ENCODE data around the gene EIF4E1B. TPM values are rescaled to one million over a fixed set of nuclear protein-coding genes. Genes with fewer than 3 reads are reported as not detected.

Gene EIF4E1B
- total RNA-seq, 8 experiments from 2014 or later, result 0.31 to 1.3 (median 0.56) TPM

GRCh38 chr5:176624142-176624541, 6.3 kb upstream of the EIF4E1B start:
- 0 to 79% (median 55%) methylated on average over 1 to 3 of the region's 4 CpGs; no CpG with 5 or more reads in 6 of the 10 experiments for WGBS, 10 experiments
- ATAC-seq (replicated peaks in 6 of 8), result no peak
- Histone ChIP-seq H3K4me3 (no peak overlapping the region), H3K27ac (no peak overlapping the region), H3K4me1 (replicated peaks in 1 of 2) (peaks cover 9 to 11% of the 10 kb centered on the region in 2 donors)
- in situ Hi-C loops (cut with MboI; ENCODE audit: low pct_unique_long_range_greater_than_20kb in 2 of 9, low sequenced_read_pairs in 9 of 9, unreplicated experiment in 9 of 9), result no loop called here

GRCh38 chr5:176624938-176625337, 5.5 kb upstream of the EIF4E1B start:
- 17 to 94% (median 34%) methylated on average over 1 to 7 of the region's 9 CpGs; no CpG with 5 or more reads in 1 of the 10 experiments for WGBS, 10 experiments
- Histone ChIP-seq H3K27ac (no peak overlapping the region), H3K4me1 (replicated peaks in 1 of 2) (peaks cover 11 to 17% of the 10 kb centered on the region in 2 donors), H3K4me3 (no peak overlapping the region)
- in situ Hi-C loops (cut with MboI; ENCODE audit: low pct_unique_long_range_greater_than_20kb in 2 of 9, low sequenced_read_pairs in 9 of 9, unreplicated experiment in 9 of 9), result loop anchor here in 1 of 9 experiments (25.0 kb wide), 1 partner anchor 888 kb away; no protein-coding TSS in a partner anchor
- peak in 6 of 8 experiments; percentile 7 to 61 (median 30) for ATAC-seq (replicated peaks in 6 of 8)

- Histone ChIP-seq H3K27ac (no peak overlapping the region), H3K4me3 (no peak overlapping the region), H3K4me1 (replicated peaks in 1 of 2) (peaks cover 10 to 11% of the 10 kb centered on the region in 2 donors)
- WGBS, 10 experiments, result 57 to 80% methylated on average over 1 of the region's 2 CpGs; no CpG with 5 or more reads in 8 of the 10 experiments
- in situ Hi-C loops (cut with MboI; ENCODE audit: low pct_unique_long_range_greater_than_20kb in 2 of 9, low sequenced_read_pairs in 9 of 9, unreplicated experiment in 9 of 9), result loop anchor here in 1 of 9 experiments (25.0 kb wide), 1 partner anchor 888 kb away; no protein-coding TSS in a partner anchor
- ATAC-seq (replicated peaks in 6 of 8), result no peak
Measured at GRCh38 chr5:176625512-176625911, 5.0 kb upstream of the EIF4E1B start.

GRCh38 chr5:176625966-176626875, 4.3 kb upstream of the EIF4E1B start:
- peak in 5 of 8 experiments; percentile 9 to 38 (median 28) for ATAC-seq (replicated peaks in 6 of 8)
- no peak overlapping the region for H3K4me3 ChIP-seq
- H3K27ac ChIP-seq, result no peak overlapping the region
- 20 to 58% (median 36%) methylated on average over 1 to 9 of the region's 25 CpGs; no CpG with 5 or more reads in 2 of the 10 experiments for WGBS, 10 experiments
- peaks cover 11 to 13% of the 10 kb centered on the region in 2 donors for H3K4me1 ChIP-seq (replicated peaks in 1 of 2)
- in situ Hi-C loops (cut with MboI; ENCODE audit: low pct_unique_long_range_greater_than_20kb in 2 of 9, low sequenced_read_pairs in 9 of 9, unreplicated experiment in 9 of 9), result loop anchor here in 1 of 9 experiments (25.0 kb wide), 1 partner anchor 889 kb away; no protein-coding TSS in a partner anchor

- no peak for ATAC-seq (replicated peaks in 6 of 8)
- in situ Hi-C loops (cut with MboI; ENCODE audit: low pct_unique_long_range_greater_than_20kb in 2 of 9, low sequenced_read_pairs in 9 of 9, unreplicated experiment in 9 of 9), result loop anchor here in 1 of 9 experiments (25.0 kb wide), 1 partner anchor 890 kb away; no protein-coding TSS in a partner anchor
- no CpG with 5 or more reads among the region's 7 CpGs for WGBS, 10 experiments
- Histone ChIP-seq H3K4me1 (replicated peaks in 1 of 2) (peaks cover 11 to 13% of the 10 kb centered on the region in 2 donors), H3K4me3 (no peak overlapping the region), H3K27ac (no peak overlapping the region)
Measured at GRCh38 chr5:176626876-176627236, 3.6 kb upstream of the EIF4E1B start.

- peaks cover 11 to 13% of the 10 kb centered on the region in 2 donors for H3K4me1 ChIP-seq (replicated peaks in 1 of 2)
- no peak overlapping the region for H3K4me3 ChIP-seq
- in situ Hi-C loops (cut with MboI; ENCODE audit: low pct_unique_long_range_greater_than_20kb in 2 of 9, low sequenced_read_pairs in 9 of 9, unreplicated experiment in 9 of 9), result loop anchor here in 1 of 9 experiments (25.0 kb wide), 1 partner anchor 890 kb away; no protein-coding TSS in a partner anchor
- 33 to 100% (median 67%) methylated on average over 1 to 3 of the region's 5 CpGs; no CpG with 5 or more reads in 7 of the 10 experiments for WGBS, 10 experiments
- no peak overlapping the region for H3K27ac ChIP-seq
- no peak for ATAC-seq (replicated peaks in 6 of 8)
Measured at GRCh38 chr5:176627582-176627981, 2.9 kb upstream of the EIF4E1B start.

- no peak overlapping the region for H3K4me3 ChIP-seq
- in situ Hi-C loops (cut with MboI; ENCODE audit: low pct_unique_long_range_greater_than_20kb in 2 of 9, low sequenced_read_pairs in 9 of 9, unreplicated experiment in 9 of 9), result loop anchor here in 1 of 9 experiments (25.0 kb wide), 1 partner anchor 891 kb away; no protein-coding TSS in a partner anchor
- ATAC-seq (replicated peaks in 6 of 8), result no peak
- 43 to 88% (median 68%) methylated on average over 1 to 10 of the region's 13 CpGs; no CpG with 5 or more reads in 1 of the 10 experiments for WGBS, 10 experiments
- H3K27ac ChIP-seq, result no peak overlapping the region
- H3K4me1 ChIP-seq (replicated peaks in 1 of 2), result peaks cover 11 to 13% of the 10 kb centered on the region in 2 donors
Measured at GRCh38 chr5:176628406-176629228, 1.9 kb upstream of the EIF4E1B start.

- Histone ChIP-seq H3K4me1 (replicated peaks in 1 of 2) (peaks cover 11 to 13% of the 10 kb centered on the region in 2 donors), H3K27ac (no peak overlapping the region), H3K4me3 (peak overlapping the region; percentile 36 to 54 (median 47))
- 12% methylated on average over 5 of the region's 34 CpGs; no CpG with 5 or more reads in 9 of the 10 experiments for WGBS, 10 experiments
- in situ Hi-C loops (cut with MboI; ENCODE audit: low pct_unique_long_range_greater_than_20kb in 2 of 9, low sequenced_read_pairs in 9 of 9, unreplicated experiment in 9 of 9), result loop anchor here in 1 of 9 experiments (25.0 kb wide), 1 partner anchor 892 kb away; no protein-coding TSS in a partner anchor
- ATAC-seq (replicated peaks in 6 of 8), result no peak
Measured at GRCh38 chr5:176629317-176629852, 1.1 kb upstream of the EIF4E1B start.

GRCh38 chr5:176630681-176631222, 277 bp downstream of the EIF4E1B start:
- H3K4me1 ChIP-seq (replicated peaks in 1 of 2), result peaks cover 11 to 13% of the 10 kb centered on the region in 2 donors
- no peak overlapping the region for H3K27ac ChIP-seq
- peak in 5 of 8 experiments; percentile 10 to 36 (median 16) for ATAC-seq (replicated peaks in 6 of 8)
- in situ Hi-C loops (cut with MboI; ENCODE audit: low pct_unique_long_range_greater_than_20kb in 2 of 9, low sequenced_read_pairs in 9 of 9, unreplicated experiment in 9 of 9), result loop anchor here in 1 of 9 experiments (25.0 kb wide), 1 partner anchor 893 kb away; no protein-coding TSS in a partner anchor
- H3K4me3 ChIP-seq, result peak overlapping the region; percentile 36 to 54 (median 47)
- WGBS, 10 experiments, result 0 to 52% (median 8%) methylated on average over 1 to 10 of the region's 20 CpGs; no CpG with 5 or more reads in 1 of the 10 experiments

GRCh38 chr5:176631383-176632200, 1.1 kb downstream of the EIF4E1B start:
- in situ Hi-C loops (cut with MboI; ENCODE audit: low pct_unique_long_range_greater_than_20kb in 2 of 9, low sequenced_read_pairs in 9 of 9, unreplicated experiment in 9 of 9), result loop anchor here in 1 of 9 experiments (25.0 kb wide), 1 partner anchor 894 kb away; no protein-coding TSS in a partner anchor

GRCh38 chr5:176632745-176633144, 2.3 kb downstream of the EIF4E1B start:
- no peak for ATAC-seq (replicated peaks in 6 of 8)
- Histone ChIP-seq H3K27ac (no peak overlapping the region), H3K4me3 (no peak overlapping the region), H3K4me1 (replicated peaks in 1 of 2) (peaks cover 7 to 11% of the 10 kb centered on the region in 2 donors)
- WGBS, 10 experiments, result 100% methylated on average over 1 of the region's 2 CpGs; no CpG with 5 or more reads in 9 of the 10 experiments
- in situ Hi-C loops (cut with MboI; ENCODE audit: low pct_unique_long_range_greater_than_20kb in 2 of 9, low sequenced_read_pairs in 9 of 9, unreplicated experiment in 9 of 9), result loop anchor here in 1 of 9 experiments (25.0 kb wide), 1 partner anchor 895 kb away; no protein-coding TSS in a partner anchor

More at GRCh38 chr5:176631383-176632200, 1.1 kb downstream of the EIF4E1B start:
- peaks cover 7 to 11% of the 10 kb centered on the region in 2 donors for H3K4me1 ChIP-seq (replicated peaks in 1 of 2)
- no peak overlapping the region for H3K27ac ChIP-seq
- 40 to 88% (median 63%) methylated on average over 1 to 6 of the region's 7 CpGs for WGBS, 10 experiments
- ATAC-seq (replicated peaks in 6 of 8), result no peak
- peak overlapping the region in 3 of 5 donors; percentile 47 to 54 (median 51) for H3K4me3 ChIP-seq
